GM21529 (cell line): ENCODE results near the gene RPAP2.
"Not testable (repeated sequence)": the region's sequence is repeated elsewhere in the genome, so short reads cannot be mapped to it uniquely, and the experiment has no call there.

Experiments used
- ATAC-seq: cut with Tn5 transposase; IDR thresholded peaks from one replicate; pipeline ENCODE4 v1.9.1; 2021; ENCODE audit not compliant: unreplicated experiment

Gene RPAP2

GRCh38 chr1:92374223-92374622 is 75.4 kb downstream of the RPAP2 start:
- ATAC-seq, result no peak

DNA sequence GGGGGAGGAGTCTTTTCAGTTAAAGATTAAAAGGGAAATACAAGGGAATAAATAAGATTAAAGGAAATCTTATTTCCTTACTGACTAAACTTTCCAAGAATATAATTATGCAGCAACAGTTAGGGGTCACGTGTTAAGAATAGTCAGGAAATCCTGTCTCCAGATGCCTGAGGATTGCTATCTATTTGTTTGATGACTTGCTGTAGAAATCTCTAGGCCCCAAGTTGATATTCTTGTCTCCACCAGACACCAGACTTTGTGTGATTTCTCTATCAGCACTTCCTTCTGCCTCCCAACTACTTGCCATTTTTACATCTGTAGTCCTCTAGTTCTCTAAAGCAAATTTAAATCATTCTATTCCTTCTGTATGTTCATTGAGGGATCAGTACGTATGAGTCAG is 77.5 kb downstream of the RPAP2 start:
- no peak for ATAC-seq

DNA sequence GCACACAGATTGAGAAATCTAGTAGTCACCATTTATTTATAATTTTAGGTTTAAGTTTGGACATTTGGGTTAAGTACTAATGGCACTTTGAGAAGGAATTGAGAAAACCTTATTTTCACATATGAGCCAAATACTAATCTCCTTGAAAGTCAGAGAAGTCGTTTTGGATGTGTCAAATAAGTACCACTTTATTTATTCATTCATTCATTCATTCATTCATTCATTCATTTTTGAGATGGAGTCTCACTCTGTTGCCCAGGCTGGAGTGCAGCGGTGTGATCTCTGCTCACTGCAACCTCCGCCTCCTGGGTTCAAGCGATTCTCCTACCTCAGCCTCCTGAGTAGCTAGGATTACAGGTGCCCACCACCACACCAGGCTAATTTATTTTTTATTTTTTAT is 79.1 kb downstream of the RPAP2 start:
- not testable (repeated sequence) for ATAC-seq

- no peak for ATAC-seq
Measured at GRCh38 chr1:92380867-92381266, 82.0 kb downstream of the RPAP2 start.

GRCh38 chr1:92393966-92394365 is 95.1 kb downstream of the RPAP2 start:
- not testable (repeated sequence) for ATAC-seq

DNA sequence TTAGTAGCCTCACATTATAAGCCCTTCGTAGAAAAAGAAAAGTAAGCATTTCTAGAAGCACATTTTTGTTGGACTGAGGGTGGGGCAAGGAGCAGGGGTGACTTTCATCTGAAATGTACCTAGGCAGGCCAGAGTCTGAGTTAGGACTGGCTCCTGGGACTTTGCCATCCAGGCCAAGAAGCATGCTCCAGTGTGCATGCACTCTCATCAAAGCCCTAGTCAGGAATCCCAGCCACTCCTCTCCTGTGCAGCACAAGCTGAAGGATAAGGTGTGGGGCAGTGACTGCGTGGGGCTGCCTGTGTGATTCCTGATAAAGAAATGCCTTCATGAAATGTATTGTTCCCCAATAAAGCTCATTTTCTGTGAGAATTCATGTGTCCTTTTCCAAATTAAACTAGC is 99.7 kb downstream of the RPAP2 start:
- ATAC-seq, result no peak

- ATAC-seq, result peak; percentile 92
Measured at GRCh38 chr1:92399076-92399475, 100.2 kb downstream of the RPAP2 start.

DNA sequence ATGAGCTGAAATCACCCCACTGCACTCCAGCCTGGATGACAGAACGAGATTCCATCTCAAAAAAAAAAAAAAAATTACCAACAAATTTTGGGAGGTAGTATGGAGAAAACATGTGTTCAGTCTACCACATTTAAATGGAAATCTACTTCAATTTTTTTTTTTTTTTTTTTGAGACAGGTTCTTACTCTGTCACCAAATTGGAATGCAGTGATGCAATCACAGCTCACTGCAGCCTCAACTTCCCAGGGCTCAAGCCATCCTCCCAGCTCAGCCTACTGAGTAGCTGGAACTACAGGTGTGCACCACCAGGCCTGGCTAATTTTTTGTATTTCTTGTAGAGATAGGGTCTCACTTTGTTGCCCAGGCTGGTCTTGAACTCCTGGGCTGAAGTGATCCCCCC is 105.8 kb downstream of the RPAP2 start:
- ATAC-seq, result no peak

DNA sequence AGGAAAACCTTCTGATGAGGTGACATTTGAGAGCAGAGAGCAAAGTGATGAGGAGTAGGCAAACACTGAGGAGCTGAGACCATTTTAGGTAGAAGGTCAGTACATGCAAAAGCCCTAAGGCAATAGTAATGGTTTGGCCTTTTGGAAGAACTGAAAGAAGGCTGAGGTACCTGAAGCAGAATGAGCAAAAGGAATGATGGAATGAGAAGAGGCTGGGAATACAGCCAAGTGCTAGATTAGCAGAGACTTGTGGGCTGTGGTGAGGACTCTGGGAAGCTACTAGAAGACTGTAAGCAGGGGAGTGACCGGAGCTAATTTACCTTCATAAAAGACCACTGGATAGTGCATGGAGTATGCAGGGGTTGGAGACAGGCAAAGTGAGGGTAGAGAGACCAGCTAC is 110.0 kb downstream of the RPAP2 start:
- ATAC-seq, result no peak

- ATAC-seq, result no peak
Measured at GRCh38 chr1:92409946-92410549, 111.2 kb downstream of the RPAP2 start.

DNA sequence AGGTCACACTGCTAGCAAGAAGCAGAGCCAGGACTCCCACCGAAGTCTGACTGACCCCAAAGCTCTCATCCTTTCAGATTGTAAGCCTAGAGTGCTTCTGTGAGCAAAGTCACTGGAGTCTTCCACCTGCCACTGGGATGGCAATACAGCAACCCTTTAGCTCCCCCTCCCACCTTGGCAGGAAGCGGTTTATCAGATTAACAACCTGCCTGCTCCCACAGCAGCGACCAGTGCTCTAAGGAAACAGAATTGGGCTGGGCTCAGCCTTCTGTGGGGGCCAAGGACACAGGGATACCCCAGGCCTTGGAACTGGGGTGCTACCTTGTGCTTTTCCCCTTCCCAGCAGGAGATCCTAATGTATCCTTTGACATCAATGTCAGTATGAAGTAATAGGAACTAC is 111.8 kb downstream of the RPAP2 start:
- ATAC-seq, result no peak

GRCh38 chr1:92411511-92411910 is 112.7 kb downstream of the RPAP2 start:
- no peak for ATAC-seq

DNA sequence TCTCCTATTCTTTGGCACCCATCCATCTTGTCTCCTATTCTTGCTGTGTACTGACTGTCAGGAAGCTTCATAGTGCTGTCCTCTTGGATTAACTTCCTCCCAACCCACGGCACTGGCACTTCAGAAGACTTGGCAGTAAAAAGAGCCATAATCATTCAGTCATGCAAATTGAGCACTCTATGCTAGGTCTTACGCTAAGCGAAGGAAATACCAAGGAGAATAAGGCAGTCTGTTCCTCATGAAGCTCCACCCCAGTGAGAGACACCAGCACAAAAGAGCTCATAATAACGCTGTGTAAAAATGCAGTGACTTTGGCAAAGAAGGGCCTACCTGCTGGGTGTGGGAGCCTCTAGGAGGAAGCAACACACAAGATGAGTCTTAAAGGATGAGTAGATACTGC is 120.8 kb downstream of the RPAP2 start:
- ATAC-seq, result no peak

DNA sequence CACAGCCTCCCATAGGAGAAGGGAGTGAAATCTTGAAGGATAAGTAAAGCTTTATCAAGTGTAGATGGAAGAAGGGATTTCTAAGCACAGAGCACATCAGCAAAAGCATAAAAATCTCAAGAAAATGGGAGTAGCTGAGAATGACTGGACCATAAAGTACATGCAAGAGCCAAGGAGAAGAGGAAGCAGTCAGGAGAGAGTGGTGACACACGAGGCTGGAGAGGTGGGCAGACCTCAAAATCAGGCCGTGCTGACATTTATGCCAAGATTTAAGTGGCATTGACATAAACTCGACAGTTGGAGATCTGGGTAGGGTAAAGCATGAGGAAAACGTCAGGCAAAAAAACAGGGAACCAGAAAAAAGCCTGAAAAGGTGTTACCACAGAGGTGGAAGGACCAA is 125.5 kb downstream of the RPAP2 start:
- ATAC-seq, result no peak

DNA sequence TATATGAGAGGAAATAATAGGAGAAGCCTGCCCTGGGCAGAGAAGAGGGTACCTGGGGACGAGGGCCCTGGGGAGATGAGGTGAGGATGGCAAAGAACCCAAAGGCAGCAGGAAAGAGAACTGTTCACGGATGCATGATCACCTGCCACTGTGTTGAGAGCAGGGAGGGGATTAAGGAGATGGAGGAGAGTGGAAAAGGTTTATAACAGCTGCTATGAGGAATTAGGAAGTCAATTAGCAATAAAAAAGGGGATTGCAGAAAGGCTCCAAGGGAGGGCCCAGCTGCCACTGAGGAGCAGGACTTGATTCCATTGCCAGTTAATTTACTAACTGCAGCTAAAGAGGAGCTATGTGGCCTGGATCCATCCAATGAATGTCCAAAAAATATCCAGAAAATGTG is 126.8 kb downstream of the RPAP2 start:
- ATAC-seq, result no peak

DNA sequence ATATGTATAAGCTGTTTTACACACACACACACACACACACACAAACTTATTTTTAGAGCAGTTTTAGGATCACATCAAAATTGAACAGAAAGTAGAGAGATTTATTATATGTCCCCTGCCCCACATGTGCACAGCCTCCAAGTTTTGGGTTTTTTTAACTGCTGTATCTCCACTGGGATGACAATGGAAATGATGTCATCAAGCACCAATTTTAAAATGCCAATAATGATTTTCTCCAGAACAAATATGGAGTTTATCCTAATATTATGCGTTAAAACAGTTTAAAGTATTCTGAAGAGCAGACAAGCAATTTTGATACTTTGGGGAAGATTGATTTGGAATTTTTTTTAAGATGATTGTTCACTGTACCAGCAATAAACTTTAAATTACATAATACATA is 131.2 kb downstream of the RPAP2 start:
- ATAC-seq, result no peak

DNA sequence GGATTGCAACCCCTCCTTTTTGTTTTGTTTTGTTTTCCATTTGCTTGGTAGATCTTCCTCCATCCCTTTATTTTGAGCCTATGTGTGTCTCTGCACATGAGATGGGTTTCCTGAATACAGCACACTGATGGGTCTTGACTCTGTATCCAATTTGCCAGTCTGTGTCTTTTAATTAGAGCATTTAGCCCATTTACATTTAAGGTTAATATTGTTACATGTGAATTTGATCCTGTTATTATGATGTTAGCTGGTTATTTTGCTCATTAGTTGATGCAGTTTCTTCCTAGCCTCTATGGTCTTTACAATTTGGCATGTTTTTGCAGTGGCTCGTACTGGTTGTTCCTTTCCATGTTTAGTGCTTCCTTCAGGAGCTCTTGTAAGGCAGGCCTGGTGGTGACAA is 135.7 kb downstream of the RPAP2 start:
- ATAC-seq, result not testable (repeated sequence)

DNA sequence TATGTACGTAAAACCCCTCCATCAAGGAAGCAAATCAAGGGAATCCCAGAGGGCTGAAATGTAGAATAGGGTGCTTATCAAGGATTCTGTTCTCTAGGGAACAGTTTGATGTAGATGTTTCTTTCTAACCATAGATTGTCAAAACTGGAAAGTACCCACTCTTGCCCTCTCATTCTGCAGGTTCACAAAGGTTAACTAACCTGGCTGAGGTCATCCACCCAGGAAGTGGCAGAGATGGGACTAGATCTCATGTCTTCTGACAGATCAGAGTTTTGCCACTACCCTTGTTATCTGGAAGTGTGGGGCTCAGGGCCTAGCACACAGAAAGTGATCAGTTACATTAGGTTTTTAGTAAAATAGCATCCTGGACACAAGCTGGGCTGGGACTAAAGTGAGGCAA is 140.4 kb downstream of the RPAP2 start:
- ATAC-seq, result no peak

GRCh38 chr1:92441316-92441696 is 142.4 kb downstream of the RPAP2 start:
- no peak for ATAC-seq

DNA sequence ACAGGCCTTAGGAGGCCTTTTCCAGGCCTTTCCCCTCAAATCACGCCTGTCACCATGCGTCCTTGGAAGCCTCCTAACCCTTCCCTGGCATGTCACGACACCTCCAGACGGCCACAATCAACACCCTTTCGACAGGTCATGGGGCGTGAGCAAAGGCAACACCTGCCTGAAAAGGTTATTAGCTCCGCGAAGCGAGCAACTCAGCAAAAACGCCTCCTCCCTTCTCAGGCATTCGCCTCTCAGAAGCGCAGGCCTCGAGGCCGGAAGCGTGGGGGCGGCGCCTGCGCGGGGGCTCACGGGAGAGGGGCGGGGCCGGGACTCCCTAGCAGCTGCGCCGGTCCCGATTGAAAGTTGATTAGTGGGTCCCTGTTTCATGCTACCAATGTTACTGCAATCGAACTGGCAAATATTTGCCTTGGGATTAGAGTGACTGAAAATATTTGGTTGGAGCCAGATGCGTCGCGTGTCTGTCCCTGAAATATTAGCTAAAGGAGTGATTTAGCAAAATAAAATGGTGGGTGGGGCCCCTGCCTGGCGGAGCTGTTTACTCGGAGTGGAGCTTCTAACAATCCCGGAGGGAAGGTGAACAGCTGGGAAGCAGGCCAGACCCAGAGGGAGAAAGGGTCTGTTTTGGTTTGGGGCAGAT is 143.0 kb downstream of the RPAP2 start:
- ATAC-seq, result no peak

GRCh38 chr1:92442351-92442750 is 143.5 kb downstream of the RPAP2 start:
- ATAC-seq, result no peak

- no peak for ATAC-seq
Measured at GRCh38 chr1:92443893-92444292, 145.0 kb downstream of the RPAP2 start.

GRCh38 chr1:92444351-92444750 is 145.5 kb downstream of the RPAP2 start:
- no peak for ATAC-seq
